ENCODE results near the gene STMN1. TPM values are rescaled to one million over a fixed set of nuclear protein-coding genes. Genes with fewer than 3 reads are reported as not detected.

STMN1 gene
- total RNA-seq, 1 experiment from 2014 or later: 349 TPM

DNA sequence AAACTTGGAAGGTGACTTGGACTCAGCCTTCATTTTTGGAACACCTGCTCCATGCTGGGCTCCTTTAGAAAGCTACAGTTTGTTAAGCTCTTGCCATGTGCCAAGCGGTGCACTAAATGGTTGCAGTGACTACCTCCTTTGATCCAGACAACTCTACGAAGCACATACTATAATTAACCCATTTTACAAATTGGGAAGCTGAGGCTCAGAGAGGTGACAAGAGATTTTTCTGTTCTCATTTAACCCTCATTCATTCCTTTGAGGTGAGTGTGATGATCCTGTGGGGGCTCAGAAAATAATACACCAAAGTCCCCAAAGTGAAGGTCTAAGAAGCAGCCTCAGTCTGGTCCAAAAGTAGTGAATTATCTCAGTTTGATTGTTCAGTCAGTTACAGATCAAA is 29.1 kb downstream of the STMN1 start:
- no TSS peak for BruUV-seq (replicated peaks)
- Histone ChIP-seq H3K79me2 (ENCODE audit: low read depth) (peaks cover 24% of the 10 kb centered on the region), H3K4me1 (replicated peaks; ENCODE audit: insufficient read depth) (peaks cover 49% of the 10 kb centered on the region), H3K4me3 (no peak overlapping the region), H3F3A (ENCODE audit: insufficient read depth, low read depth) (peaks cover 10% of the 10 kb centered on the region), H3K36me3 (ENCODE audit: low read depth) (no peaks in the 10 kb centered on the region), H4K20me1 (ENCODE audit: insufficient read depth) (no peaks in the 10 kb centered on the region), H3K27me3 (ENCODE audit: insufficient read depth, low read depth) (no peaks in the 10 kb centered on the region), H3K27ac (no peak overlapping the region), H2AFZ (no peak overlapping the region), H3K9me2 (ENCODE audit: insufficient read depth) (no peaks in the 10 kb centered on the region), H3K4me2 (no peak overlapping the region), H3K9me3 (ENCODE audit: insufficient read depth, low read depth) (no peaks in the 10 kb centered on the region)
- DNase-seq: no peak
- POLR2A ChIA-PET (ENCODE audit: unreplicated experiment): interaction anchor here (0.6 kb wide), 1 partner anchor 16 kb away, joined by 4 read pairs; no protein-coding TSS in a partner anchor
- TF ChIP-seq EZH2 (IDR thresholded peaks at IDR 0.05; ENCODE audit: low read depth): no peak
- no peak for TF ChIP-seq CTCF (conservative IDR thresholded peaks at IDR 0.05)
- intact Hi-C loops (cut with micrococcal nuclease; ENCODE audit: unreplicated experiment): no loop called here
- CTCF ChIA-PET: no interaction called here

GRCh38 chr1:25876693-25877077 is 29.5 kb downstream of the STMN1 start:
- DNase-seq: no peak
- ChIA-PET CTCF (no interaction called here), POLR2A (ENCODE audit: unreplicated experiment) (interaction anchor here (0.6 kb wide), 1 partner anchor 16 kb away, joined by 4 read pairs; no protein-coding TSS in a partner anchor)
- Histone ChIP-seq H3K4me1 (replicated peaks; ENCODE audit: insufficient read depth) (peaks cover 49% of the 10 kb centered on the region), H3F3A (ENCODE audit: insufficient read depth, low read depth) (peaks cover 10% of the 10 kb centered on the region), H3K4me2 (peak overlapping the region; percentile 80; the same call in 1 of the 2 replicates), H3K4me3 (no peak overlapping the region), H3K79me2 (ENCODE audit: low read depth) (peaks cover 27% of the 10 kb centered on the region), H2AFZ (no peak overlapping the region), H4K20me1 (ENCODE audit: insufficient read depth) (no peaks in the 10 kb centered on the region), H3K36me3 (ENCODE audit: low read depth) (no peaks in the 10 kb centered on the region), H3K27ac (peak overlapping the region; percentile 71), H3K9me2 (ENCODE audit: insufficient read depth) (no peaks in the 10 kb centered on the region), H3K27me3 (ENCODE audit: insufficient read depth, low read depth) (no peaks in the 10 kb centered on the region), H3K9me3 (ENCODE audit: insufficient read depth, low read depth) (no peaks in the 10 kb centered on the region)
- intact Hi-C loops (cut with micrococcal nuclease; ENCODE audit: unreplicated experiment): no loop called here
- no peak for TF ChIP-seq CTCF (conservative IDR thresholded peaks at IDR 0.05)
- no peak for TF ChIP-seq EZH2 (IDR thresholded peaks at IDR 0.05; ENCODE audit: low read depth)
- BruUV-seq (replicated peaks): no TSS peak

GRCh38 chr1:25875856-25876692 is 30.1 kb downstream of the STMN1 start:
- H3K27ac ChIP-seq: peak overlapping the region; percentile 71
- peak; percentile 57 to 79 for DNase-seq
- intact Hi-C loops (cut with micrococcal nuclease; ENCODE audit: unreplicated experiment): loop anchor here (1.0 to 2.0 kb wide), 2 partner anchors 14 to 17 kb away; partner anchors contain the start of gene AUNIP
- TSS peak; percentile 94 for BruUV-seq (replicated peaks)
- peaks cover 27% of the 10 kb centered on the region for H3K79me2 ChIP-seq (ENCODE audit: low read depth)
- POLR2A ChIA-PET (ENCODE audit: unreplicated experiment): interaction anchor here (0.5 to 1.2 kb wide), 4 partner anchors 14 to 29 kb away, joined by 3 to 28 read pairs (median 8); no protein-coding TSS in a partner anchor
- no peaks in the 10 kb centered on the region for H3K9me3 ChIP-seq (ENCODE audit: insufficient read depth, low read depth)
- H3K4me2 ChIP-seq: peak overlapping the region; percentile 80
- H3K27me3 ChIP-seq (ENCODE audit: insufficient read depth, low read depth): no peaks in the 10 kb centered on the region
- no peaks in the 10 kb centered on the region for H3K36me3 ChIP-seq (ENCODE audit: low read depth)
- H3K9me2 ChIP-seq (ENCODE audit: insufficient read depth): no peaks in the 10 kb centered on the region
- peaks cover 10% of the 10 kb centered on the region for H3F3A ChIP-seq (ENCODE audit: insufficient read depth, low read depth)
- no peaks in the 10 kb centered on the region for H4K20me1 ChIP-seq (ENCODE audit: insufficient read depth)
- H3K4me3 ChIP-seq: peak overlapping the region; percentile 71
- CTCF ChIA-PET: interaction anchor here (1.2 to 1.4 kb wide), 2 partner anchors 14 to 16 kb away, joined by 3 to 8 read pairs; no protein-coding TSS in a partner anchor
- peak overlapping the region; percentile 78 for H2AFZ ChIP-seq
- peaks cover 49% of the 10 kb centered on the region for H3K4me1 ChIP-seq (replicated peaks; ENCODE audit: insufficient read depth)
- no peak for TF ChIP-seq CTCF (conservative IDR thresholded peaks at IDR 0.05)
- no peak for TF ChIP-seq EZH2 (IDR thresholded peaks at IDR 0.05; ENCODE audit: low read depth)
